CD4-positive, CD25-positive, alpha-beta regulatory T cell (primary cell): ENCODE data around the gene WFDC10A. TPM values are rescaled to one million over a fixed set of nuclear protein-coding genes. Genes with fewer than 3 reads are reported as not detected.
"Not testable (repeated sequence)": the region's sequence is repeated elsewhere in the genome, so short reads cannot be mapped to it uniquely, and the experiment has no call there.

Experiments
- ATAC-seq, 2 donors: fragments of 150-1000 bp; cut with Tn5 transposase; one replicate each; pipeline ENCODE4 v1.10.0; 2021; ENCODE audit warnings: low read depth in 2 of 2, moderate number of reproducible peaks in 2 of 2, moderate library complexity in 1 of 2
- DNase-seq, 3 donors: peaks; one replicate each; pipeline versions ENCODE4 v3.0.0 to v3.0.0-alpha.2; 2012 to 2022; ENCODE audit warnings: mixed read lengths in 1 of 3
- H3K27ac ChIP-seq: one replicate; pipeline ENCODE4 v1.7.0; 2013; ENCODE audit warnings: mild to moderate bottlenecking, low read length; ENCODE audit not compliant: insufficient read depth, poor library complexity, severe bottlenecking
- H3K27me3 ChIP-seq: one replicate; pipeline ENCODE4 v1.7.0; 2013; ENCODE audit warnings: low read length; ENCODE audit not compliant: control insufficient read depth, insufficient read depth
- H3K36me3 ChIP-seq: one replicate; pipeline ENCODE4 v1.7.0; 2013; ENCODE audit warnings: mild to moderate bottlenecking, low read length, moderate library complexity; ENCODE audit not compliant: control insufficient read depth, insufficient read depth
- H3K4me1 ChIP-seq: 2 replicates; pipeline ENCODE4 v1.7.0; 2013; ENCODE audit warnings: mild to moderate bottlenecking, low read length; ENCODE audit not compliant: insufficient read depth, control insufficient read depth, poor library complexity, severe bottlenecking
- H3K4me3 ChIP-seq: one replicate; pipeline ENCODE4 v1.7.0; 2013; ENCODE audit warnings: low read depth, mild to moderate bottlenecking, low read length, moderate library complexity
- H3K9me3 ChIP-seq, 2 experiments: 1 replicate in 1 of 2; 2 replicates in 1 of 2; pipeline ENCODE4 v1.7.0; 2013; ENCODE audit warnings: low read length in 2 of 2, mild to moderate bottlenecking in 1 of 2, moderate library complexity in 1 of 2; ENCODE audit not compliant: control insufficient read depth in 2 of 2
- H3K27ac Mint-ChIP-seq, 3 donors: one replicate each; pipeline ENCODE4 v1.8.0; 2020 to 2022; ENCODE audit warnings: mild to moderate bottlenecking in 3 of 3, mixed read lengths in 3 of 3, moderate library complexity in 2 of 3
- H3K27me3 Mint-ChIP-seq: one replicate; pipeline ENCODE4 v1.8.0; 2022; ENCODE audit warnings: mild to moderate bottlenecking, mixed read lengths
- H3K36me3 Mint-ChIP-seq: one replicate; pipeline ENCODE4 v1.8.0; 2020; ENCODE audit warnings: mixed read lengths
- H3K4me1 Mint-ChIP-seq, 4 donors: one replicate each; pipeline ENCODE4 v1.8.0; 2020 to 2022; ENCODE audit warnings: mixed read lengths in 4 of 4, mild to moderate bottlenecking in 1 of 4
- H3K4me3 Mint-ChIP-seq, 4 donors: one replicate each; pipeline ENCODE4 v1.8.0; 2020 to 2022; ENCODE audit warnings: mild to moderate bottlenecking in 4 of 4, mixed read lengths in 4 of 4, moderate library complexity in 3 of 4
- H3K9me3 Mint-ChIP-seq, 7 donors: one replicate each; pipeline ENCODE4 v1.8.0; 2020 to 2022; ENCODE audit warnings: mixed read lengths in 7 of 7, mild to moderate bottlenecking in 3 of 7, moderate library complexity in 2 of 7
- polyA plus RNA-seq, 4 donors: library from polyadenylated mRNA; unstranded; fragments of 300-500 nt; fragmentation: Illumina TruSeq; gene quantifications; one replicate each; pipeline ENCODE4 v1.2.3, GENCODE V29; 2021
- total RNA-seq: library from RNA; stranded (reverse); gene quantifications from one replicate; pipeline ENCODE4 v1.2.3, GENCODE V29; 2022

Gene WFDC10A
- total and polyA plus RNA-seq, 5 donors from 2014 or later, result not detected

- Mint-ChIP-seq H3K4me3 (no peak overlapping the region), H3K27ac (no peak overlapping the region), H3K9me3 (peaks cover 0 to 2% (median 0%) of the 10 kb centered on the region in 7 donors), H3K27me3 (peaks cover 18% of the 10 kb centered on the region), H3K36me3 (no peaks in the 10 kb centered on the region), H3K4me1 (peaks cover 0 to 5% (median 0%) of the 10 kb centered on the region in 4 donors)
- no peak for ATAC-seq
- DNase-seq, result no peak
- Histone ChIP-seq H3K27ac (no peak overlapping the region), H3K27me3 (peaks cover 3% of the 10 kb centered on the region), H3K36me3 (no peaks in the 10 kb centered on the region), H3K4me3 (no peak overlapping the region), H3K4me1 (no peaks in the 10 kb centered on the region), H3K9me3 (no peaks in the 10 kb centered on the region)
Observed at GRCh38 chr20:45649312-45649863, 19.8 kb downstream of the WFDC10A start.

- not testable (repeated sequence) for H3K36me3 ChIP-seq, H3K4me1 Mint-ChIP-seq, H3K27ac Mint-ChIP-seq, H3K9me3 Mint-ChIP-seq, H3K4me3 ChIP-seq, H3K36me3 Mint-ChIP-seq, H3K27ac ChIP-seq, H3K27me3 ChIP-seq, H3K4me1 ChIP-seq, H3K4me3 Mint-ChIP-seq, H3K9me3 ChIP-seq, ATAC-seq
- peaks cover 14% of the 10 kb centered on the region for H3K27me3 Mint-ChIP-seq
- DNase-seq, result peak in 1 of 3 donors; percentile 23
Observed at GRCh38 chr20:45651726-45652125, 22.2 kb downstream of the WFDC10A start.

- not testable (repeated sequence) for H3K4me1 ChIP-seq, H3K27ac ChIP-seq, H3K4me1 Mint-ChIP-seq, H3K27me3 ChIP-seq, H3K27ac Mint-ChIP-seq, H3K9me3 ChIP-seq, H3K4me3 Mint-ChIP-seq, H3K36me3 Mint-ChIP-seq, H3K36me3 ChIP-seq, H3K4me3 ChIP-seq, DNase-seq, ATAC-seq, H3K27me3 Mint-ChIP-seq
- peaks cover 0 to 13% (median 2%) of the 10 kb centered on the region in 7 donors for H3K9me3 Mint-ChIP-seq
Observed at GRCh38 chr20:45657038-45657437, 27.5 kb downstream of the WFDC10A start.

GRCh38 chr20:45670139-45670538 lies 40.6 kb downstream of the WFDC10A start, which contains the start of gene WFDC11:
WFDC11 (minus strand) TSS chr20:45670239; CDS start chr20:45650600, 19,639 bp downstream.
- ATAC-seq (no peak), DNase-seq (no peak)
- Histone ChIP-seq H3K27me3 (no peaks in the 10 kb centered on the region), H3K4me3 (no peak within 1 kb of the TSS), H3K27ac (no peak within 1 kb of the TSS), H3K9me3 (no peaks in the 10 kb centered on the region), H3K4me1 (no peaks in the 10 kb centered on the region), H3K36me3 (no peaks in the 10 kb centered on the region)
- H3K27me3 Mint-ChIP-seq, result peaks cover 20% of the 10 kb centered on the region
- no peaks in the 10 kb centered on the region for H3K4me1 Mint-ChIP-seq
- peak within 1 kb of the TSS in 1 of 3 donors; percentile 4 for H3K27ac Mint-ChIP-seq
- H3K9me3 Mint-ChIP-seq, result peaks cover 0 to 9% (median 0%) of the 10 kb centered on the region in 7 donors
- peak within 1 kb of the TSS in 1 of 4 donors; percentile 58 for H3K4me3 Mint-ChIP-seq
- no peaks in the 10 kb centered on the region for H3K36me3 Mint-ChIP-seq

- H3K9me3 ChIP-seq, result no peaks in the 10 kb centered on the region
- Mint-ChIP-seq H3K27me3 (peaks cover 28% of the 10 kb centered on the region), H3K27ac (no peak overlapping the region)
Observed at GRCh38 chr20:45672765-45673164, 43.2 kb downstream of the WFDC10A start.

GRCh38 chr20:45679650-45680049 lies 50.1 kb downstream of the WFDC10A start:
- no peaks in the 10 kb centered on the region for H3K36me3 Mint-ChIP-seq
- H3K27ac Mint-ChIP-seq, result no peak overlapping the region
- no peaks in the 10 kb centered on the region for H3K4me1 Mint-ChIP-seq
- ATAC-seq (no peak), DNase-seq (no peak)
- peaks cover 4 to 35% (median 10%) of the 10 kb centered on the region in 7 donors for H3K9me3 Mint-ChIP-seq
- no peak overlapping the region for H3K4me3 Mint-ChIP-seq
- Histone ChIP-seq H3K9me3 (peaks cover 21 to 27% of the 10 kb centered on the region in 2 experiments), H3K4me3 (no peak overlapping the region), H3K27ac (no peak overlapping the region), H3K4me1 (no peaks in the 10 kb centered on the region), H3K27me3 (no peaks in the 10 kb centered on the region), H3K36me3 (no peaks in the 10 kb centered on the region)
- peaks cover 35% of the 10 kb centered on the region for H3K27me3 Mint-ChIP-seq

More at GRCh38 chr20:45672765-45673164, 43.2 kb downstream of the WFDC10A start:
- H3K36me3 ChIP-seq, result no peaks in the 10 kb centered on the region
- no peaks in the 10 kb centered on the region for H3K4me1 ChIP-seq
- ATAC-seq (no peak), DNase-seq (no peak)
- H3K27me3 ChIP-seq, result no peaks in the 10 kb centered on the region
- H3K27ac ChIP-seq, result no peak overlapping the region
- no peaks in the 10 kb centered on the region for H3K4me1 Mint-ChIP-seq
- no peaks in the 10 kb centered on the region for H3K36me3 Mint-ChIP-seq
- H3K9me3 Mint-ChIP-seq, result peaks cover 0 to 14% (median 6%) of the 10 kb centered on the region in 7 donors
- no peak overlapping the region for H3K4me3 Mint-ChIP-seq
- no peak overlapping the region for H3K4me3 ChIP-seq

Other genes with a start within 250 kb of the WFDC10A start
- gene DBNDD2, start 221.4 kb upstream of the WFDC10A start, total RNA-seq, result 15.1 TPM
- 10 to 100 TPM; 19.5 to 23.5 (median 21.7) TPM for gene DBNDD2, start 221.4 kb upstream of the WFDC10A start, polyA plus RNA-seq
- gene PIGT, start 213.6 kb upstream of the WFDC10A start, total RNA-seq, result 137 TPM
- gene PIGT, start 213.6 kb upstream of the WFDC10A start, polyA plus RNA-seq, result 100 to 1,000 TPM in 1 of 4 donors, 10 to 100 TPM in 3; 80.3 to 102 (median 91.7) TPM
- not detected for gene WFDC2, start 160.0 kb upstream of the WFDC10A start, total RNA-seq
- not detected for gene WFDC2, start 160.0 kb upstream of the WFDC10A start, polyA plus RNA-seq
- not detected for gene SPINT3, start 114.1 kb upstream of the WFDC10A start, total RNA-seq
- not detected for gene SPINT3, start 114.1 kb upstream of the WFDC10A start, polyA plus RNA-seq
- not detected for gene WFDC6, start 90.3 kb upstream of the WFDC10A start, total RNA-seq
- gene WFDC6, start 90.3 kb upstream of the WFDC10A start, polyA plus RNA-seq, result not detected
- gene EPPIN, start 82.3 kb upstream of the WFDC10A start, total RNA-seq, result not detected
- not detected for gene EPPIN, start 82.3 kb upstream of the WFDC10A start, polyA plus RNA-seq
- gene WFDC8, start 50.5 kb upstream of the WFDC10A start, total RNA-seq, result not detected
- not detected for gene WFDC8, start 50.5 kb upstream of the WFDC10A start, polyA plus RNA-seq
- not detected for gene WFDC9, start 1.5 kb downstream of the WFDC10A start, total RNA-seq
- gene WFDC9, start 1.5 kb downstream of the WFDC10A start, polyA plus RNA-seq, result not detected
- gene WFDC11, start 40.5 kb downstream of the WFDC10A start, total RNA-seq, result not detected
- gene WFDC11, start 40.5 kb downstream of the WFDC10A start, polyA plus RNA-seq, result not detected
- gene WFDC13, start 72.3 kb downstream of the WFDC10A start, total RNA-seq, result not detected
- gene WFDC13, start 72.3 kb downstream of the WFDC10A start, polyA plus RNA-seq, result not detected
- not detected for gene WFDC10B, start 75.3 kb downstream of the WFDC10A start, total RNA-seq
- gene WFDC10B, start 75.3 kb downstream of the WFDC10A start, polyA plus RNA-seq, result not detected
- gene SPINT4, start 92.6 kb downstream of the WFDC10A start, total RNA-seq, result not detected
- gene SPINT4, start 92.6 kb downstream of the WFDC10A start, polyA plus RNA-seq, result not detected
- not detected for gene WFDC3, start 162.1 kb downstream of the WFDC10A start, total RNA-seq
- not detected for gene WFDC3, start 162.1 kb downstream of the WFDC10A start, polyA plus RNA-seq
- gene DNTTIP1, start 162.2 kb downstream of the WFDC10A start, total RNA-seq, result 16.4 TPM
- gene DNTTIP1, start 162.2 kb downstream of the WFDC10A start, polyA plus RNA-seq, result 10 to 100 TPM; 33.1 to 48.0 (median 45.3) TPM
- 1.2 TPM for gene UBE2C, start 182.9 kb downstream of the WFDC10A start, total RNA-seq
- gene UBE2C, start 182.9 kb downstream of the WFDC10A start, polyA plus RNA-seq, result 1 to 10 TPM; 3.4 to 10.0 (median 5.3) TPM
- gene TNNC2, start 197.6 kb downstream of the WFDC10A start, total RNA-seq, result 1.4 TPM
- gene TNNC2, start 197.6 kb downstream of the WFDC10A start, polyA plus RNA-seq, result 1 to 10 TPM in 1 of 4 donors, under 1 TPM in 2, not detected in 1; 0.49 to 1.5 (median 0.76) TPM
- 1.6 TPM for gene SNX21, start 204.1 kb downstream of the WFDC10A start, total RNA-seq
- gene SNX21, start 204.1 kb downstream of the WFDC10A start, polyA plus RNA-seq, result 1 to 10 TPM in 3 of 4 donors, under 1 TPM in 1; 0.94 to 2.5 (median 1.7) TPM
- gene ACOT8, start 227.7 kb downstream of the WFDC10A start, total RNA-seq, result 23.9 TPM
- 10 to 100 TPM; 43.0 to 50.6 (median 45.7) TPM for gene ACOT8, start 227.7 kb downstream of the WFDC10A start, polyA plus RNA-seq
- 2.0 TPM for gene ZSWIM3, start 227.9 kb downstream of the WFDC10A start, total RNA-seq
- 1 to 10 TPM in 3 of 4 donors, under 1 TPM in 1; 0.90 to 4.2 (median 3.1) TPM for gene ZSWIM3, start 227.9 kb downstream of the WFDC10A start, polyA plus RNA-seq